Measurements from ENCODE around the gene ALDH1L1.

DNA sequence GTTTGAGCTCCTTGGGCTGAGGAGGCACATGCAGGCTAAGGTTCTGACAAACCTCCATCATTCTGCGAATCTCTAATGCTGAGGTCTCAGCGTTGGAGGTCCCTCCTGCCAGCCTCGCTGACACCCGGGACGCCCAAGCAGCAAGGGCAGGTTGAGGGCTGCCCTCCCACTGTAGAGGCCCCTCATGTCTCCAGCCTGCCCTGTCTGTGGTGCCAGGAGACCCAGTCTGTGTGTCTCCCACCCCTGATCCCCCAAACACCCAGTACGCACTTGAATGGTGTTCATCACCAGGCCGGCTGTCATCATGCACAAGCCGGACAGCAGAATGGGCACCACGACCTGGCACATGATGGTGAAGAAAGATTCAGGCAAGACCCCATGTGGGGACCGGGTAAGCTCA is 124.3 kb downstream of the ALDH1L1 start:
- TF ChIP-seq, protein P1, sequence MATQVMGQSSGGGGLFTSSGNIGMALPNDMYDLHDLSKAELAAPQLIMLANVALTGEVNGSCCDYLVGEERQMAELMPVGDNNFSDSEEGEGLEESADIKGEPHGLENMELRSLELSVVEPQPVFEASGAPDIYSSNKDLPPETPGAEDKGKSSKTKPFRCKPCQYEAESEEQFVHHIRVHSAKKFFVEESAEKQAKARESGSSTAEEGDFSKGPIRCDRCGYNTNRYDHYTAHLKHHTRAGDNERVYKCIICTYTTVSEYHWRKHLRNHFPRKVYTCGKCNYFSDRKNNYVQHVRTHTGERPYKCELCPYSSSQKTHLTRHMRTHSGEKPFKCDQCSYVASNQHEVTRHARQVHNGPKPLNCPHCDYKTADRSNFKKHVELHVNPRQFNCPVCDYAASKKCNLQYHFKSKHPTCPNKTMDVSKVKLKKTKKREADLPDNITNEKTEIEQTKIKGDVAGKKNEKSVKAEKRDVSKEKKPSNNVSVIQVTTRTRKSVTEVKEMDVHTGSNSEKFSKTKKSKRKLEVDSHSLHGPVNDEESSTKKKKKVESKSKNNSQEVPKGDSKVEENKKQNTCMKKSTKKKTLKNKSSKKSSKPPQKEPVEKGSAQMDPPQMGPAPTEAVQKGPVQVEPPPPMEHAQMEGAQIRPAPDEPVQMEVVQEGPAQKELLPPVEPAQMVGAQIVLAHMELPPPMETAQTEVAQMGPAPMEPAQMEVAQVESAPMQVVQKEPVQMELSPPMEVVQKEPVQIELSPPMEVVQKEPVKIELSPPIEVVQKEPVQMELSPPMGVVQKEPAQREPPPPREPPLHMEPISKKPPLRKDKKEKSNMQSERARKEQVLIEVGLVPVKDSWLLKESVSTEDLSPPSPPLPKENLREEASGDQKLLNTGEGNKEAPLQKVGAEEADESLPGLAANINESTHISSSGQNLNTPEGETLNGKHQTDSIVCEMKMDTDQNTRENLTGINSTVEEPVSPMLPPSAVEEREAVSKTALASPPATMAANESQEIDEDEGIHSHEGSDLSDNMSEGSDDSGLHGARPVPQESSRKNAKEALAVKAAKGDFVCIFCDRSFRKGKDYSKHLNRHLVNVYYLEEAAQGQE (IDR thresholded peaks at IDR 0.05; ENCODE audit: insufficient read depth in 1 of 2, low read depth in 2 of 2, low read length in 2 of 2) = no peak
- TF ChIP-seq TAF1 (IDR thresholded peaks at IDR 0.05; ENCODE audit: borderline replicate concordance, insufficient read depth, low read length) = no peak
- TF ChIP-seq SIN3A (IDR thresholded peaks at IDR 0.05; ENCODE audit: borderline replicate concordance, insufficient read depth, low read length) = no peak
- no peak for TF ChIP-seq POLR2AphosphoS5 (IDR thresholded peaks at IDR 0.05; ENCODE audit: low read depth, low read length)

All from PFSK-1 (cell line).